HUES6 (cell line): ENCODE data around the gene COL26A1.

ENCODE experiments used
- H3K27ac ChIP-seq: 2 replicates; pipeline ENCODE4 v1.7.0; 2013; ENCODE audit warnings: low read depth, mild to moderate bottlenecking, low read length, inconsistent platforms
- H3K27me3 ChIP-seq: 2 replicates; pipeline ENCODE4 v1.6.1; 2013; ENCODE audit warnings: low read length; ENCODE audit not compliant: control insufficient read depth, insufficient read depth
- H3K36me3 ChIP-seq: 2 replicates; pipeline ENCODE4 v1.6.1; 2013; ENCODE audit warnings: low read length; ENCODE audit not compliant: control insufficient read depth, insufficient read depth
- H3K4me1 ChIP-seq: 2 replicates; pipeline ENCODE4 v1.6.1; 2013; ENCODE audit warnings: low read length; ENCODE audit not compliant: control insufficient read depth, insufficient read depth
- H3K4me3 ChIP-seq: 2 replicates; pipeline ENCODE4 v1.5.1; 2013; ENCODE audit warnings: low read depth, low read length
- H3K9ac ChIP-seq: one replicate; pipeline ENCODE4 v1.6.1; 2013; ENCODE audit warnings: mild to moderate bottlenecking, low read length
- H3K9me3 ChIP-seq: 2 replicates; pipeline ENCODE4 v1.6.1; 2013; ENCODE audit warnings: low read depth, low read length; ENCODE audit not compliant: control insufficient read depth, insufficient read depth

The COL26A1 gene

DNA sequence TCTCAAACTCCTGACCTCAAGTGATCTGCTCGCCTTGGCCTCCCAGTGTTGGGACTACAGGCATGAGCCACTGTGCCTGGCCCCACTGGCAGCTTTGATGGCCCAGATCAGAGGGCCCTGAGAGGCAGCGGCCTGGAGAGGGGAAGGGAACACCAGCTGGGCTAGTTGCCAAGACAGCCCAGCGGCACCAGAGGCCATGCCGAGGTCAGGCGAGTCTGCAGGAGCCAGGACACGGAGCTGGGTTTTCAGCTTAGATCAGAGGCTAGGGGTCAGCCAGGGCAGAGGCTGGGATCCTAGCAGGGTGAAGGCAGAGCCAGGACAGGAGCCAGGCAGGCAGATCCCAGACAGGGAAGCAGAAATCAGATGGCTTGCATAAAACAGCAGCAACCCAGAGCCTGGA is 173.6 kb downstream of the COL26A1 start:
- Histone ChIP-seq H3K4me1 (peaks cover 6% of the 10 kb centered on the region; the same call in 1 of the 2 replicates), H3K9me3 (no peaks in the 10 kb centered on the region), H3K27ac (no peak overlapping the region), H3K4me3 (no peak overlapping the region), H3K36me3 (no peaks in the 10 kb centered on the region; the same call in 1 of the 2 replicates), H3K27me3 (no peaks in the 10 kb centered on the region), H3K9ac (no peak overlapping the region)

GRCh38 chr7:101536668-101537067 is 174.0 kb downstream of the COL26A1 start:
- Histone ChIP-seq H3K27ac (no peak overlapping the region), H3K4me3 (no peak overlapping the region), H3K9me3 (no peaks in the 10 kb centered on the region), H3K9ac (no peak overlapping the region), H3K27me3 (no peaks in the 10 kb centered on the region), H3K4me1 (peaks cover 6% of the 10 kb centered on the region; the same call in 1 of the 2 replicates), H3K36me3 (no peaks in the 10 kb centered on the region; the same call in 1 of the 2 replicates)

GRCh38 chr7:101537205-101537604 is 174.5 kb downstream of the COL26A1 start:
- no peaks in the 10 kb centered on the region for H3K27me3 ChIP-seq
- H3K9me3 ChIP-seq, result no peaks in the 10 kb centered on the region
- H3K4me1 ChIP-seq, result peaks cover 6% of the 10 kb centered on the region; the same call in 1 of the 2 replicates
- no peak overlapping the region for H3K4me3 ChIP-seq
- no peak overlapping the region for H3K9ac ChIP-seq
- H3K36me3 ChIP-seq, result no peaks in the 10 kb centered on the region; the same call in 1 of the 2 replicates
- no peak overlapping the region for H3K27ac ChIP-seq

GRCh38 chr7:101537935-101538595 is 175.4 kb downstream of the COL26A1 start:
- Histone ChIP-seq H3K27me3 (no peaks in the 10 kb centered on the region), H3K27ac (no peak overlapping the region), H3K9ac (no peak overlapping the region), H3K4me3 (no peak overlapping the region), H3K36me3 (no peaks in the 10 kb centered on the region; the same call in 1 of the 2 replicates), H3K4me1 (peaks cover 6% of the 10 kb centered on the region; the same call in 1 of the 2 replicates), H3K9me3 (no peaks in the 10 kb centered on the region)

GRCh38 chr7:101538596-101539459 is 176.2 kb downstream of the COL26A1 start:
- H3K27me3 ChIP-seq, result no peaks in the 10 kb centered on the region
- H3K27ac ChIP-seq, result no peak overlapping the region
- no peaks in the 10 kb centered on the region; the same call in 1 of the 2 replicates for H3K36me3 ChIP-seq
- H3K4me1 ChIP-seq, result peaks cover 6% of the 10 kb centered on the region; the same call in 1 of the 2 replicates
- no peaks in the 10 kb centered on the region for H3K9me3 ChIP-seq
- H3K9ac ChIP-seq, result no peak overlapping the region
- H3K4me3 ChIP-seq, result no peak overlapping the region

DNA sequence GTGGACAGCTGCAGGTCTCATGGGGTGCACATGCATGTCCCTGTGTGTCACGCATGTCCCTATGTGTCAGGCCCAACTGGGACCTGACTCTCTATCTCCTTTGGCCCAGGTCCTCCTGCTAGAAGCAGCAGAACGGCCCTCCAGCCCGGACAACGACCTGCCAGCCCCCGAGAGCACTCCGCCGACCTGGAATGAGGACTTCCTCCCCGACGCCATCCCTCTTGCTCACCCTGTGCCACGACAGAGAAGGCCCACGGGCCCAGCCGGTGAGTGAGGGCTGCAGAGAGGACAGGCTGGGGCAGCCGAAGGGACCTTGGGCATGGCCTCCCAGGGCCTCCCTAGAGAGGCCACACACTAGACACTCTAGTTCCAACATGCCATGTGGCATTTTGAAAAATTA is 177.1 kb downstream of the COL26A1 start:
- Histone ChIP-seq H3K4me3 (no peak overlapping the region), H3K9me3 (no peaks in the 10 kb centered on the region), H3K4me1 (peaks cover 6% of the 10 kb centered on the region; the same call in 1 of the 2 replicates), H3K36me3 (no peaks in the 10 kb centered on the region), H3K9ac (no peak overlapping the region), H3K27ac (no peak overlapping the region), H3K27me3 (no peaks in the 10 kb centered on the region)

GRCh38 chr7:101542527-101543241 is 180.0 kb downstream of the COL26A1 start:
- Histone ChIP-seq H3K9me3 (no peaks in the 10 kb centered on the region), H3K36me3 (peaks cover 7% of the 10 kb centered on the region), H3K27me3 (no peaks in the 10 kb centered on the region), H3K27ac (no peak overlapping the region), H3K4me3 (no peak overlapping the region), H3K4me1 (no peaks in the 10 kb centered on the region), H3K9ac (no peak overlapping the region)

GRCh38 chr7:101543242-101543766 is 180.6 kb downstream of the COL26A1 start:
- Histone ChIP-seq H3K9ac (no peak overlapping the region), H3K27me3 (no peaks in the 10 kb centered on the region)

DNA sequence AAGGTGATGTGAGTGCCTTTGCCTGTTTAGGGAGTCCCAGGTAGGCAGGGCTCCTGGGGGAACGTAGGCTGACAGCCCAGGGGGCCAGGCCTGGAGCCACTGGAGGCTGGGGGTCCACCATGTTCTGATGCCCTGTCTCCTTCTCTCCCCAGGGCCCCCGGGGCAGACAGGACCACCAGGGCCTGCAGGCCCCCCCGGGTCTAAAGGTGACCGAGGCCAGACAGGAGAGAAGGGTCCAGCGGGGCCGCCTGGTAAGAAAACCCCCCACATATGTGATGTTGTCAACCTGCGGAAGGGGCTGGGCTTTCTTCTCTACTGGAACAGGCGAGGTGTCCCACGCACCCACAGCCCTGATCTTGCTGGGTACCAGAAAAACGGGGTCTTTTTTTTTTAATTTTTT is 181.2 kb downstream of the COL26A1 start:
- H3K36me3 ChIP-seq, result peaks cover 10% of the 10 kb centered on the region
- no peaks in the 10 kb centered on the region for H3K27me3 ChIP-seq
- H3K27ac ChIP-seq, result no peak overlapping the region
- no peaks in the 10 kb centered on the region for H3K4me1 ChIP-seq
- H3K9me3 ChIP-seq, result no peaks in the 10 kb centered on the region
- H3K4me3 ChIP-seq, result no peak overlapping the region
- H3K9ac ChIP-seq, result no peak overlapping the region

More at GRCh38 chr7:101543242-101543766, 180.6 kb downstream of the COL26A1 start:
- peaks cover 10% of the 10 kb centered on the region for H3K36me3 ChIP-seq
- no peaks in the 10 kb centered on the region for H3K9me3 ChIP-seq
- no peak overlapping the region for H3K4me3 ChIP-seq
- H3K4me1 ChIP-seq, result no peaks in the 10 kb centered on the region
- H3K27ac ChIP-seq, result no peak overlapping the region

DNA sequence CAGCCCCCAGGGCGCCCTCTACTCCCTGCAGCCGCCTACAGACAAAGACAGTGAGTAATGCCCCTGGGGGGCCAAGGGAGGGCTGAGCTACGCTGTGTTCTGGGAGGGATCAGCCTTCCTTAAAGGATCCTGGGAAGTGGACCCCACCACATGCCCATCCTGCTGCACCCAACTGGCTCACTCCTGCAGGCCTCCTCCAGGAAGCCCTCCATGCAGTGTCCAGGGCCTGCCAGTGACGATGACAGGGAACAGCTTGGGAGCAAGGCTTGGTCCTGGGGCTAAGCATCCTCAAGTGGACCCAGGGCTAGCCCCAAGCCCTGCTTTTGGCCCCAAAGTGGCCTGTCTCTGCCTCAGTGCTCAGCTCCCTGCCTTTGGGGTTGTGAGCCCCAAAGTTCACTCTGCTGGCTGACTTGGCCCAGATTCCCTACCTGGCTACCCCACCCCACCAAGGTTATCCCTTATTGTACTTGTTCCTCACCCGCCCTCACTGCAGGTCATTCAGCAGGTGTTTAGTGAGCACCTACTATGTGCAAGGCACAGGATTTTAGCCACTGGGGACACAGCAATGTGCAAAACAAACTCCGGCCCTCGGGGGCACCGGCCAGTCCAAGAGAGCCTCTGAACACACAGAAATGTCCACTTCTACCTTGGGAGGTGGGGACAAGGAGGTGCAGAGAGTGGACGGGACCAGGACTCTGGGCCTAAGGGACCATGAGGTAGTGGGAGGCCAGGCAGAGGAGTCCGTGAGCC is 182.9 kb downstream of the COL26A1 start:
- peaks cover 13% of the 10 kb centered on the region for H3K36me3 ChIP-seq

More for the DNA sequence above, 182.9 kb downstream of the COL26A1 start:
- Histone ChIP-seq H3K27ac (no peak overlapping the region), H3K9ac (no peak overlapping the region), H3K27me3 (no peaks in the 10 kb centered on the region), H3K4me3 (no peak overlapping the region), H3K4me1 (no peaks in the 10 kb centered on the region), H3K9me3 (no peaks in the 10 kb centered on the region)
